ENCODE measurements around the gene KDM2B. TPM values are rescaled to one million over a fixed set of nuclear protein-coding genes. Genes with fewer than 3 reads are reported as not detected.

Gene KDM2B
- total and polyA plus RNA-seq, 2 of the 8 experiments (the other 6 are each of a cell fraction or from before 2014, with no cell fraction given): 111 to 162 TPM

DNA sequence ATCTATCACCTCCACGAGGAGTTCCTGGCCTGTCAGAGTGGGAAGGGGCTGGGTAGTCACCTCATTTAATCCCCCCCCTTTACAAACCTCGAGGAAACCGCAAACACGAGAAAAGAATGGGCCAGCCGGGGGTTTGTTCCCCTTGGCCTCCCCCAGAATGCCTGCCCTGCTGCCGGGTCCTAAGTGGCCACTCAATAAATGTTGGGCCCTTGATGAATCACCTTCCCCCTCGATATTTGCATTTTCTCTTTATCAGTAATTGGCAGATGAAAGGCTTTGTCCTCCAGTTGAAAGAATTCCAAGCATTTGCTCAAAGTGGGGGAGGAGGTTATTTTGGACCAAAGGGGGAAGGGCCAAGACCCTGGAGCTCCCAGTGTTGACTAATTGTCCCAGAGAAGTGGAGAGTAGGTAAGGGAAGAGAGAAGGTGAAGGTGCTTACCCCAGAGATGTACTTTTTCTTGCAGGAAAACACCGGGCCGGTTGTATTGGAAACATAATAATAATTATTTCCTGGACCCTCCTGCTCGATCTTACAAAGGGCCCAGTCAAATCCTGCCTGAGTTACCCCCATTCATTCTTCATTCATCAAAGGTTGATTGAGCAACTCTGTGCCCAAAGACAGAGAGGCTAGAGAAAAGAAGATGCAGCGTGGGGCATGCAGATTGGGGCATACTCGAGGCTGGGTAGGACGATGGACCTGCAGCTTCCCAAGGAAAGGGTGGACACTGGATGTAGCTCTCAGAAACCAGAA, 1.9 kb upstream of the KDM2B start (continued):
- TF ChIP-seq, protein P1, sequence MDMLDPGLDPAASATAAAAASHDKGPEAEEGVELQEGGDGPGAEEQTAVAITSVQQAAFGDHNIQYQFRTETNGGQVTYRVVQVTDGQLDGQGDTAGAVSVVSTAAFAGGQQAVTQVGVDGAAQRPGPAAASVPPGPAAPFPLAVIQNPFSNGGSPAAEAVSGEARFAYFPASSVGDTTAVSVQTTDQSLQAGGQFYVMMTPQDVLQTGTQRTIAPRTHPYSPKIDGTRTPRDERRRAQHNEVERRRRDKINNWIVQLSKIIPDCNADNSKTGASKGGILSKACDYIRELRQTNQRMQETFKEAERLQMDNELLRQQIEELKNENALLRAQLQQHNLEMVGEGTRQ (IDR thresholded peaks at IDR 0.05; ENCODE audit: low read length): no peak
- TF ChIP-seq, protein P2, sequence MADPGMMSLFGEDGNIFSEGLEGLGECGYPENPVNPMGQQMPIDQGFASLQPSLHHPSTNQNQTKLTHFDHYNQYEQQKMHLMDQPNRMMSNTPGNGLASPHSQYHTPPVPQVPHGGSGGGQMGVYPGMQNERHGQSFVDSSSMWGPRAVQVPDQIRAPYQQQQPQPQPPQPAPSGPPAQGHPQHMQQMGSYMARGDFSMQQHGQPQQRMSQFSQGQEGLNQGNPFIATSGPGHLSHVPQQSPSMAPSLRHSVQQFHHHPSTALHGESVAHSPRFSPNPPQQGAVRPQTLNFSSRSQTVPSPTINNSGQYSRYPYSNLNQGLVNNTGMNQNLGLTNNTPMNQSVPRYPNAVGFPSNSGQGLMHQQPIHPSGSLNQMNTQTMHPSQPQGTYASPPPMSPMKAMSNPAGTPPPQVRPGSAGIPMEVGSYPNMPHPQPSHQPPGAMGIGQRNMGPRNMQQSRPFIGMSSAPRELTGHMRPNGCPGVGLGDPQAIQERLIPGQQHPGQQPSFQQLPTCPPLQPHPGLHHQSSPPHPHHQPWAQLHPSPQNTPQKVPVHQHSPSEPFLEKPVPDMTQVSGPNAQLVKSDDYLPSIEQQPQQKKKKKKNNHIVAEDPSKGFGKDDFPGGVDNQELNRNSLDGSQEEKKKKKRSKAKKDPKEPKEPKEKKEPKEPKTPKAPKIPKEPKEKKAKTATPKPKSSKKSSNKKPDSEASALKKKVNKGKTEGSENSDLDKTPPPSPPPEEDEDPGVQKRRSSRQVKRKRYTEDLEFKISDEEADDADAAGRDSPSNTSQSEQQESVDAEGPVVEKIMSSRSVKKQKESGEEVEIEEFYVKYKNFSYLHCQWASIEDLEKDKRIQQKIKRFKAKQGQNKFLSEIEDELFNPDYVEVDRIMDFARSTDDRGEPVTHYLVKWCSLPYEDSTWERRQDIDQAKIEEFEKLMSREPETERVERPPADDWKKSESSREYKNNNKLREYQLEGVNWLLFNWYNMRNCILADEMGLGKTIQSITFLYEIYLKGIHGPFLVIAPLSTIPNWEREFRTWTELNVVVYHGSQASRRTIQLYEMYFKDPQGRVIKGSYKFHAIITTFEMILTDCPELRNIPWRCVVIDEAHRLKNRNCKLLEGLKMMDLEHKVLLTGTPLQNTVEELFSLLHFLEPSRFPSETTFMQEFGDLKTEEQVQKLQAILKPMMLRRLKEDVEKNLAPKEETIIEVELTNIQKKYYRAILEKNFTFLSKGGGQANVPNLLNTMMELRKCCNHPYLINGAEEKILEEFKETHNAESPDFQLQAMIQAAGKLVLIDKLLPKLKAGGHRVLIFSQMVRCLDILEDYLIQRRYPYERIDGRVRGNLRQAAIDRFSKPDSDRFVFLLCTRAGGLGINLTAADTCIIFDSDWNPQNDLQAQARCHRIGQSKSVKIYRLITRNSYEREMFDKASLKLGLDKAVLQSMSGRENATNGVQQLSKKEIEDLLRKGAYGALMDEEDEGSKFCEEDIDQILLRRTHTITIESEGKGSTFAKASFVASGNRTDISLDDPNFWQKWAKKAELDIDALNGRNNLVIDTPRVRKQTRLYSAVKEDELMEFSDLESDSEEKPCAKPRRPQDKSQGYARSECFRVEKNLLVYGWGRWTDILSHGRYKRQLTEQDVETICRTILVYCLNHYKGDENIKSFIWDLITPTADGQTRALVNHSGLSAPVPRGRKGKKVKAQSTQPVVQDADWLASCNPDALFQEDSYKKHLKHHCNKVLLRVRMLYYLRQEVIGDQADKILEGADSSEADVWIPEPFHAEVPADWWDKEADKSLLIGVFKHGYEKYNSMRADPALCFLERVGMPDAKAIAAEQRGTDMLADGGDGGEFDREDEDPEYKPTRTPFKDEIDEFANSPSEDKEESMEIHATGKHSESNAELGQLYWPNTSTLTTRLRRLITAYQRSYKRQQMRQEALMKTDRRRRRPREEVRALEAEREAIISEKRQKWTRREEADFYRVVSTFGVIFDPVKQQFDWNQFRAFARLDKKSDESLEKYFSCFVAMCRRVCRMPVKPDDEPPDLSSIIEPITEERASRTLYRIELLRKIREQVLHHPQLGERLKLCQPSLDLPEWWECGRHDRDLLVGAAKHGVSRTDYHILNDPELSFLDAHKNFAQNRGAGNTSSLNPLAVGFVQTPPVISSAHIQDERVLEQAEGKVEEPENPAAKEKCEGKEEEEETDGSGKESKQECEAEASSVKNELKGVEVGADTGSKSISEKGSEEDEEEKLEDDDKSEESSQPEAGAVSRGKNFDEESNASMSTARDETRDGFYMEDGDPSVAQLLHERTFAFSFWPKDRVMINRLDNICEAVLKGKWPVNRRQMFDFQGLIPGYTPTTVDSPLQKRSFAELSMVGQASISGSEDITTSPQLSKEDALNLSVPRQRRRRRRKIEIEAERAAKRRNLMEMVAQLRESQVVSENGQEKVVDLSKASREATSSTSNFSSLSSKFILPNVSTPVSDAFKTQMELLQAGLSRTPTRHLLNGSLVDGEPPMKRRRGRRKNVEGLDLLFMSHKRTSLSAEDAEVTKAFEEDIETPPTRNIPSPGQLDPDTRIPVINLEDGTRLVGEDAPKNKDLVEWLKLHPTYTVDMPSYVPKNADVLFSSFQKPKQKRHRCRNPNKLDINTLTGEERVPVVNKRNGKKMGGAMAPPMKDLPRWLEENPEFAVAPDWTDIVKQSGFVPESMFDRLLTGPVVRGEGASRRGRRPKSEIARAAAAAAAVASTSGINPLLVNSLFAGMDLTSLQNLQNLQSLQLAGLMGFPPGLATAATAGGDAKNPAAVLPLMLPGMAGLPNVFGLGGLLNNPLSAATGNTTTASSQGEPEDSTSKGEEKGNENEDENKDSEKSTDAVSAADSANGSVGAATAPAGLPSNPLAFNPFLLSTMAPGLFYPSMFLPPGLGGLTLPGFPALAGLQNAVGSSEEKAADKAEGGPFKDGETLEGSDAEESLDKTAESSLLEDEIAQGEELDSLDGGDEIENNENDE (IDR thresholded peaks at IDR 0.05; ENCODE audit: insufficient replicate concordance, low read length): peak; percentile 66
- no peak for TF ChIP-seq SAP30 (IDR thresholded peaks at IDR 0.05; ENCODE audit: insufficient read depth, insufficient replicate concordance, low read length)
- no peak for TF ChIP-seq GTF2F1 (IDR thresholded peaks at IDR 0.05; ENCODE audit: borderline replicate concordance, low read depth, low read length)
- no peak for TF ChIP-seq BACH1 (IDR thresholded peaks at IDR 0.05; ENCODE audit: low read length)
- no peak for TF ChIP-seq SP2 (IDR thresholded peaks at IDR 0.05; ENCODE audit: low read length)
- TF ChIP-seq KDM1A (IDR thresholded peaks at IDR 0.05; ENCODE audit: borderline replicate concordance, low read length): no peak
- peak; percentile 33; the same call in 1 of the 2 replicates for TF ChIP-seq CREB1 (IDR thresholded peaks at IDR 0.05)
- no peak for TF ChIP-seq EZH2 (IDR thresholded peaks at IDR 0.05; ENCODE audit: low read depth, low read length, severe bottlenecking)
